Loucy (cell line): Measurements from ENCODE around the gene ZC2HC1B.

Source experiments
- H2AFZ ChIP-seq: fragments of 200-600 bp; sonication (generic); 2 replicates; pipeline ENCODE4 v1.6.0; 2016; ENCODE audit warnings: antibody characterized with exemption, mild to moderate bottlenecking, low read length, moderate library complexity
- H3F3A ChIP-seq: fragments of 200-600 bp; 2 replicates; pipeline ENCODE4 v1.6.0; 2016; ENCODE audit warnings: antibody characterized with exemption, low read depth, mild to moderate bottlenecking
- H3K27me3 ChIP-seq: fragments of 200-600 bp; sonication (generic); 2 replicates; pipeline ENCODE4 v1.6.1; 2014; ENCODE audit warnings: low read length, mild to moderate bottlenecking; ENCODE audit not compliant: insufficient read depth, poor library complexity, severe bottlenecking
- H3K36me3 ChIP-seq: fragments of 200-600 bp; sonication (generic); 2 replicates; pipeline ENCODE4 v1.6.1; 2016; ENCODE audit warnings: low read length; ENCODE audit not compliant: insufficient read depth
- H3K4me1 ChIP-seq: fragments of 200-600 bp; sonication (generic); 2 replicates; pipeline ENCODE4 v1.5.1; 2014; ENCODE audit warnings: low read length, mild to moderate bottlenecking; ENCODE audit not compliant: insufficient read depth, poor library complexity, severe bottlenecking
- H3K4me2 ChIP-seq: fragments of 200-600 bp; sonication (generic); 2 replicates; pipeline ENCODE4 v1.6.0; 2014; ENCODE audit warnings: antibody characterized with exemption, low read length, low read depth, mild to moderate bottlenecking; ENCODE audit not compliant: poor library complexity, severe bottlenecking
- H3K4me3 ChIP-seq: fragments of 200-600 bp; sonication (generic); 2 replicates; pipeline ENCODE4 v1.5.1; 2014; ENCODE audit warnings: low read length, mild to moderate bottlenecking, mixed read lengths; ENCODE audit not compliant: poor library complexity, severe bottlenecking
- H3K79me2 ChIP-seq: fragments of 200-600 bp; sonication (generic); 2 replicates; pipeline ENCODE4 v1.6.1; 2014; ENCODE audit warnings: low read length; ENCODE audit not compliant: insufficient read depth
- H3K9ac ChIP-seq: fragments of 200-600 bp; sonication (generic); 2 replicates; pipeline ENCODE4 v1.6.0; 2014; ENCODE audit warnings: mild to moderate bottlenecking, low read depth, low read length, moderate library complexity; ENCODE audit not compliant: poor library complexity, severe bottlenecking
- H3K9me2 ChIP-seq: fragments of 200-600 bp; sonication (generic); replicated peaks from 2 replicates; pipeline ENCODE4 v1.6.1; 2016; ENCODE audit warnings: low read depth, low read length, mixed read lengths
- H3K9me3 ChIP-seq: fragments of 200-600 bp; sonication (generic); 2 replicates; pipeline ENCODE4 v1.6.1; 2014; ENCODE audit warnings: mild to moderate bottlenecking, antibody characterized with exemption, low read length, low read depth; ENCODE audit not compliant: insufficient read depth
- H4K20me1 ChIP-seq: fragments of 200-600 bp; sonication (generic); 2 replicates; pipeline ENCODE4 v1.6.0; 2014; ENCODE audit warnings: antibody characterized with exemption, low read length, mild to moderate bottlenecking; ENCODE audit not compliant: insufficient read depth, poor library complexity, severe bottlenecking
- EZH2phosphoT487 ChIP-seq: fragments of 200-600 bp; IDR thresholded peaks from 2 replicates; pipeline ENCODE4 v1.6.1; 2018; ENCODE audit warnings: antibody characterized with exemption, mild to moderate bottlenecking, moderate library complexity, borderline replicate concordance
- TF ChIP-seq, protein P1 (sequence below): fragments of 200-600 bp; sonication (generic); conservative IDR thresholded peaks from 2 replicates; pipeline ENCODE4 v1.5.1; 2014; ENCODE audit warnings: mild to moderate bottlenecking, antibody characterized with exemption, low read length

ZC2HC1B gene

GRCh38 chr6:143936778-143937667 lies 72.7 kb downstream of the ZC2HC1B start:
- no peaks in the 10 kb centered on the region for H4K20me1 ChIP-seq
- H3K27me3 ChIP-seq: no peaks in the 10 kb centered on the region
- no peaks in the 10 kb centered on the region for H3K36me3 ChIP-seq
- H3K4me2 ChIP-seq: no peak overlapping the region
- no peak for TF ChIP-seq EZH2phosphoT487
- TF ChIP-seq, protein P1, sequence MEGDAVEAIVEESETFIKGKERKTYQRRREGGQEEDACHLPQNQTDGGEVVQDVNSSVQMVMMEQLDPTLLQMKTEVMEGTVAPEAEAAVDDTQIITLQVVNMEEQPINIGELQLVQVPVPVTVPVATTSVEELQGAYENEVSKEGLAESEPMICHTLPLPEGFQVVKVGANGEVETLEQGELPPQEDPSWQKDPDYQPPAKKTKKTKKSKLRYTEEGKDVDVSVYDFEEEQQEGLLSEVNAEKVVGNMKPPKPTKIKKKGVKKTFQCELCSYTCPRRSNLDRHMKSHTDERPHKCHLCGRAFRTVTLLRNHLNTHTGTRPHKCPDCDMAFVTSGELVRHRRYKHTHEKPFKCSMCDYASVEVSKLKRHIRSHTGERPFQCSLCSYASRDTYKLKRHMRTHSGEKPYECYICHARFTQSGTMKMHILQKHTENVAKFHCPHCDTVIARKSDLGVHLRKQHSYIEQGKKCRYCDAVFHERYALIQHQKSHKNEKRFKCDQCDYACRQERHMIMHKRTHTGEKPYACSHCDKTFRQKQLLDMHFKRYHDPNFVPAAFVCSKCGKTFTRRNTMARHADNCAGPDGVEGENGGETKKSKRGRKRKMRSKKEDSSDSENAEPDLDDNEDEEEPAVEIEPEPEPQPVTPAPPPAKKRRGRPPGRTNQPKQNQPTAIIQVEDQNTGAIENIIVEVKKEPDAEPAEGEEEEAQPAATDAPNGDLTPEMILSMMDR: no peak
- 0 out of 2 replicates have a peak overlapping the region, but pooled peaks have one; percentile 12 for H2AFZ ChIP-seq
- no peaks in the 10 kb centered on the region for H3F3A ChIP-seq
- H3K9me3 ChIP-seq: no peaks in the 10 kb centered on the region
- no peaks in the 10 kb centered on the region for H3K4me1 ChIP-seq
- H3K4me3 ChIP-seq: no peak overlapping the region
- H3K9me2 ChIP-seq: no peaks in the 10 kb centered on the region
- no peak overlapping the region for H3K9ac ChIP-seq
- H3K79me2 ChIP-seq: no peaks in the 10 kb centered on the region

DNA sequence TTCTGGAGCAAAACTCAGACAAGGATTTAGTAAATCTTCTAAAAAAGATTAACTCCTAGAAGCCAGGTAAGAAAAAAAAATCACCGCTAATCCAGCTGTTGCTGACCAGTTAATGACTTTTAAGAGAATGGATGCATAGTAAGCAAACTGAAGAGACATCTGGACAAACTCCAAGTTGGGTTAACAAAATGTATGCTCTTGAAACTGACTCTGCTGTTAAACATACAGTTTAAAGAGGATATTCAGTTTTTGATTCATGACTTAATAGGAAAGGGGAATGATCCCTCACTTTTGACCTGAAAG lies 73.3 kb downstream of the ZC2HC1B start:
- Histone ChIP-seq H3K4me1 (no peaks in the 10 kb centered on the region), H3K4me3 (no peak overlapping the region), H3K27me3 (no peaks in the 10 kb centered on the region), H3K9me2 (no peaks in the 10 kb centered on the region), H3K4me2 (no peak overlapping the region), H3F3A (no peaks in the 10 kb centered on the region), H3K9me3 (no peaks in the 10 kb centered on the region), H4K20me1 (no peaks in the 10 kb centered on the region), H2AFZ (no peak overlapping the region), H3K9ac (no peak overlapping the region), H3K36me3 (no peaks in the 10 kb centered on the region), H3K79me2 (no peaks in the 10 kb centered on the region)
- no peak for TF ChIP-seq EZH2phosphoT487
- TF ChIP-seq, protein P1: no peak

GRCh38 chr6:143939364-143939763 lies 75.1 kb downstream of the ZC2HC1B start:
- no peak overlapping the region for H3K4me2 ChIP-seq
- H3K36me3 ChIP-seq: no peaks in the 10 kb centered on the region
- no peaks in the 10 kb centered on the region for H3K4me1 ChIP-seq
- H3F3A ChIP-seq: no peaks in the 10 kb centered on the region
- H3K9me3 ChIP-seq: no peaks in the 10 kb centered on the region
- no peak overlapping the region for H3K4me3 ChIP-seq
- no peak overlapping the region for H3K9ac ChIP-seq
- TF ChIP-seq, protein P1: no peak
- no peak for TF ChIP-seq EZH2phosphoT487
- H2AFZ ChIP-seq: no peak overlapping the region
- no peaks in the 10 kb centered on the region for H3K79me2 ChIP-seq
- H3K9me2 ChIP-seq: no peaks in the 10 kb centered on the region
- H4K20me1 ChIP-seq: no peaks in the 10 kb centered on the region
- H3K27me3 ChIP-seq: no peaks in the 10 kb centered on the region
